Endothelial cell of umbilical vein (primary cell): ENCODE measurements around the gene PAQR8. TPM values are rescaled to one million over a fixed set of nuclear protein-coding genes. Genes with fewer than 3 reads are reported as not detected.

Source experiments
- BruUV-seq: library from RNA; stranded (reverse); fragments of 400-500 nt; replicated peaks from 2 replicates; lab custom pipeline; 2021; lab: Mats Ljungman, UMichigan
- CTCF ChIA-PET: fragments of 300-600, 350-600 bp; sonication (Branson Sonifier 250); formaldehyde crosslinking; loops from one replicate; lab custom pipeline; 2021; ENCODE audit warnings: antibody characterized with exemption, inconsistent platforms; lab: Charles Lee
- POLR2A ChIA-PET: fragments of 300-600, 350-600 bp; sonication (Branson Sonifier 250); formaldehyde crosslinking; loops from one replicate; lab custom pipeline; 2021; ENCODE audit warnings: antibody characterized with exemption, inconsistent platforms; lab: Charles Lee
- DNase-seq: peaks from one replicate; pipeline ENCODE4 v3.0.0-alpha.2; 2011; ENCODE audit warnings: low read depth, low spot score
- FAIRE-seq: peaks from 2 replicates; lab custom pipeline; 2011; peaks lifted over from hg19 to GRCh38; lab: Jason Lieb, UNC
- H2AFZ ChIP-seq: 2 replicates; pipeline ENCODE4 v1.6.0; 2012; ENCODE audit warnings: low read depth, low read length, control low read depth, inconsistent platforms
- H3K27ac ChIP-seq: 2 replicates; pipeline ENCODE4 v1.5.1; 2011; ENCODE audit warnings: low read depth, mild to moderate bottlenecking, control low read depth, low read length, moderate library complexity; ENCODE audit not compliant: insufficient read depth
- H3K27me3 ChIP-seq, 2 experiments: 2 replicates each; pipeline versions ENCODE4 v1.6.0 to v1.6.1; 2011; ENCODE audit warnings: low read length in 2 of 2, mixed read lengths in 1 of 2; ENCODE audit not compliant: control insufficient read depth in 2 of 2, insufficient read depth in 2 of 2
- H3K36me3 ChIP-seq, 2 experiments: 2 replicates in 1 of 2; 3 replicates in 1 of 2; pipeline ENCODE4 v1.5.1; 2011; ENCODE audit warnings: low read length in 2 of 2, mild to moderate bottlenecking in 1 of 2, moderate library complexity in 1 of 2; ENCODE audit not compliant: control insufficient read depth in 2 of 2, insufficient read depth in 2 of 2; ENCODE audit errors: extremely low read depth in 1 of 2
- H3K4me1 ChIP-seq: 3 replicates; pipeline ENCODE4 v1.5.1; 2011; ENCODE audit warnings: mild to moderate bottlenecking, low read length; ENCODE audit not compliant: control insufficient read depth, insufficient read depth; ENCODE audit errors: extremely low read depth
- H3K4me2 ChIP-seq: 2 replicates; pipeline ENCODE4 v1.6.1; 2011; ENCODE audit warnings: low read length, control low read depth, mixed read lengths; ENCODE audit not compliant: insufficient read depth
- H3K4me3 ChIP-seq, 3 experiments: fragments of 200-600 bp in 1 of 3; sonication (generic), shearing (Covaris generic) in 1 of 3; replicated peaks in 1 of 3; 2 replicates each; pipeline ENCODE4 v1.5.1; 2011 to 2016; ENCODE audit warnings: control low read depth in 3 of 3, low read length in 3 of 3, mild to moderate bottlenecking in 2 of 3, inconsistent platforms in 1 of 3, low read depth in 1 of 3, moderate library complexity in 1 of 3; ENCODE audit not compliant: insufficient read depth in 1 of 3
- H3K79me2 ChIP-seq: 2 replicates; pipeline ENCODE4 v1.6.0; 2012; ENCODE audit warnings: low read length, inconsistent platforms; ENCODE audit not compliant: control insufficient read depth, insufficient read depth
- H3K9ac ChIP-seq: replicated peaks from 2 replicates; pipeline ENCODE3; 2011; ENCODE audit warnings: low read length, control low read depth; ENCODE audit not compliant: insufficient read depth; ENCODE audit errors: extremely low read depth
- H3K9me1 ChIP-seq: replicated peaks from 3 replicates; pipeline ENCODE4 v1.6.0; 2011; ENCODE audit warnings: mild to moderate bottlenecking, low read length; ENCODE audit not compliant: control insufficient read depth, insufficient read depth; ENCODE audit errors: extremely low read depth
- H3K9me3 ChIP-seq: replicated peaks from 2 replicates; pipeline ENCODE4 v1.5.1; 2012; ENCODE audit warnings: low read length, inconsistent platforms; ENCODE audit not compliant: control insufficient read depth, insufficient read depth
- H4K20me1 ChIP-seq: replicated peaks from 2 replicates; pipeline ENCODE3; 2011; ENCODE audit warnings: mild to moderate bottlenecking, low read length; ENCODE audit not compliant: control insufficient read depth, insufficient read depth; ENCODE audit errors: extremely low read depth
- CTCF ChIP-seq, 2 donors: IDR thresholded peaks; 1 replicate in 1 of 2; 2 replicates in 1 of 2; pipeline ENCODE4 v1.5.1; 2011; ENCODE audit warnings: low read length in 2 of 2, mild to moderate bottlenecking in 2 of 2, moderate library complexity in 2 of 2, control low read depth in 1 of 2, inconsistent platforms in 1 of 2, low read depth in 1 of 2; ENCODE audit not compliant: insufficient read depth in 1 of 2; ENCODE audit errors: extremely low read depth in 1 of 2
- EZH2 ChIP-seq: IDR thresholded peaks from 2 replicates; pipeline ENCODE4 v1.6.1; 2012; ENCODE audit warnings: borderline replicate concordance, low read depth, mild to moderate bottlenecking, moderate library complexity, low read length, inconsistent platforms; ENCODE audit not compliant: severe bottlenecking
- FOS ChIP-seq: IDR thresholded peaks from 2 replicates; pipeline ENCODE4 v1.6.1; 2011; ENCODE audit warnings: mild to moderate bottlenecking, low read length, moderate library complexity, borderline replicate concordance; ENCODE audit not compliant: insufficient read depth
- GATA2 ChIP-seq: IDR thresholded peaks from 2 replicates; pipeline ENCODE4 v1.7.0; 2011; ENCODE audit warnings: low read depth, mild to moderate bottlenecking, moderate library complexity, mixed read lengths, low read length; ENCODE audit not compliant: insufficient read length, insufficient read depth
- JUN ChIP-seq: IDR thresholded peaks from 2 replicates; pipeline ENCODE4 v1.6.1; 2011; ENCODE audit warnings: borderline replicate concordance, low read depth; ENCODE audit not compliant: insufficient read length, insufficient read depth
- MYC ChIP-seq: IDR thresholded peaks from one replicate; pipeline ENCODE4 v1.6.1; 2011; ENCODE audit warnings: mild to moderate bottlenecking, low read depth, low read length
- POLR2A ChIP-seq: IDR thresholded peaks from 2 replicates; pipeline ENCODE4 v1.6.1; 2012; ENCODE audit warnings: low read depth, mild to moderate bottlenecking, control low read depth, low read length
- POLR2AphosphoS5 ChIP-seq: IDR thresholded peaks from 2 replicates; pipeline ENCODE4 v1.6.1; 2012; ENCODE audit warnings: low read depth, mild to moderate bottlenecking, control low read depth, low read length, moderate library complexity; ENCODE audit not compliant: insufficient read depth
- dilution Hi-C: fragments of 300-500 bp; cut with MboI; formaldehyde crosslinking; loops from one replicate; pipeline ENCODE4 v1.15.0; 2019; ENCODE audit warnings: low sequenced_read_pairs; ENCODE audit not compliant: extremely low pct_ligation_motif_present
- intact Hi-C: fragments of 100-400 bp; cut with micrococcal nuclease; formaldehyde crosslinking; loops from one replicate; pipeline ENCODE4 v1.10.0; 2022
- polyA plus RNA-seq, 4 experiments: library from polyadenylated mRNA; depleted of rRNA in 3 of 4; stranded (reverse) in 3 of 4; unstranded in 1 of 4; fragments of >200 nt; gene quantifications; 2 replicates each; pipeline versions ENCODE4 v1.2.1 to v1.2.3, GENCODE V29; 2011 to 2012; ENCODE audit warnings: missing spikeins in 1 of 4
- total RNA-seq: library from RNA; stranded (reverse); gene quantifications from 2 replicates; pipeline ENCODE4 v1.2.3, GENCODE V29; 2021
- TF ChIP-seq, protein P1 (sequence below): IDR thresholded peaks from 2 replicates; pipeline ENCODE4 v1.6.1; 2011; ENCODE audit not compliant: insufficient read depth, insufficient read length

PAQR8 gene
- total and polyA plus RNA-seq, 2 donors (not counting 3 experiments of a cell fraction or from before 2014, with no cell fraction given) = 4.3 to 6.0 TPM

- intact Hi-C loops (no loop called here), dilution Hi-C loops (loop anchor here (25.0 kb wide), 2 partner anchors 89 to 286 kb away; partner anchors contain the start of genes MCM3 and TMEM14A)
- DNase-seq (no peak), FAIRE-seq (no peak)
- Histone ChIP-seq H3K9ac (no peak overlapping the region), H3K27ac (no peak overlapping the region), H3K9me3 (no peaks in the 10 kb centered on the region), H3K36me3 (no peaks in the 10 kb centered on the region), H3K4me1 (no peaks in the 10 kb centered on the region), H3K4me3 (no peak overlapping the region), H2AFZ (no peak overlapping the region), H3K4me2 (no peak overlapping the region), H4K20me1 (no peaks in the 10 kb centered on the region), H3K9me1 (no peaks in the 10 kb centered on the region), H3K27me3 (no peaks in the 10 kb centered on the region), H3K79me2 (no peaks in the 10 kb centered on the region)
- BruUV-seq = no TSS peak
- ChIA-PET CTCF (interaction anchor here (1.5 kb wide), 1 partner anchor 23 kb away, joined by 6 read pairs; no protein-coding TSS in a partner anchor), POLR2A (no interaction called here)
- TF ChIP-seq, protein P1, sequence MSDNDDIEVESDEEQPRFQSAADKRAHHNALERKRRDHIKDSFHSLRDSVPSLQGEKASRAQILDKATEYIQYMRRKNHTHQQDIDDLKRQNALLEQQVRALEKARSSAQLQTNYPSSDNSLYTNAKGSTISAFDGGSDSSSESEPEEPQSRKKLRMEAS = no peak
- TF ChIP-seq JUN (no peak), FOS (no peak), CTCF (IDR thresholded peaks at IDR 0.05; ENCODE audit: extremely low read depth in 1 of 2, insufficient read depth in 1 of 2, low read depth in 1 of 2, low read length in 2 of 2) (no peak), POLR2A (no peak), MYC (no peak), GATA2 (no peak), EZH2 (no peak), POLR2AphosphoS5 (no peak)
These were observed 14.8 kb downstream of the PAQR8 start for GRCh38 chr6:52376763-52377162.
